ENCODE data around the gene EMC1.
A peak's percentile ranks its signal among the peaks of the same experiment; 100 is the strongest.
"Not testable (repeated sequence)": the region's sequence is repeated elsewhere in the genome, so short reads cannot be mapped to it uniquely, and the experiment has no call there.

The EMC1 gene

GRCh38 chr1:19187852-19188251 is 63.5 kb downstream of the EMC1 start:
- DNase-seq, result no peak

GRCh38 chr1:19186001-19186400 is 65.3 kb downstream of the EMC1 start:
- no peak for DNase-seq

- no peak for DNase-seq
Observed at GRCh38 chr1:19182223-19182622, 69.1 kb downstream of the EMC1 start.

- not testable (repeated sequence) for DNase-seq
Observed at GRCh38 chr1:19180265-19180657, 71.1 kb downstream of the EMC1 start.

- DNase-seq, result peak; percentile 38
Observed at GRCh38 chr1:19179597-19180264, 71.6 kb downstream of the EMC1 start.

GRCh38 chr1:19178734-19179398 is 72.5 kb downstream of the EMC1 start:
- no peak for DNase-seq

GRCh38 chr1:19177811-19178210 is 73.5 kb downstream of the EMC1 start:
- DNase-seq, result no peak

GRCh38 chr1:19169642-19170041 is 81.7 kb downstream of the EMC1 start:
- DNase-seq, result no peak

GRCh38 chr1:19167140-19167539 is 84.2 kb downstream of the EMC1 start:
- DNase-seq, result no peak

- no peak for DNase-seq
Observed at GRCh38 chr1:19166066-19166465, 85.3 kb downstream of the EMC1 start.
